Posterior vena cava (tissue), 2 donors: ENCODE data around the gene ROPN1L. TPM values are rescaled to one million over a fixed set of nuclear protein-coding genes. Genes with fewer than 3 reads are reported as not detected.

Experiments used
- DNase-seq: peaks from one replicate; pipeline ENCODE4 v3.0.0-alpha.2; 2020; ENCODE audit warnings: low spot score
- intact Hi-C, 2 donors: fragments of 100-400 bp; cut with DNase I; formaldehyde crosslinking; loops; one replicate each; pipeline versions ENCODE4 v1.14.1 to v1.14.2; 2022 to 2023
- total RNA-seq, 2 donors: library from RNA; stranded (reverse); fragmentation: NEBNext Ultra II Directional; extraction: Animal tissue kit (Norgen Biotek cat#: 25700); gene quantifications; one replicate each; pipeline ENCODE4 v1.2.1, GENCODE V29; 2021
- donor health status: DM: yes; HTN: yes; CAD: no.
- donor health status: DM: yes; HTN: yes; CAD: no.

ROPN1L gene
- total RNA-seq, 2 donors from 2014 or later, result 0.67 TPM; not detected in 1

DNA sequence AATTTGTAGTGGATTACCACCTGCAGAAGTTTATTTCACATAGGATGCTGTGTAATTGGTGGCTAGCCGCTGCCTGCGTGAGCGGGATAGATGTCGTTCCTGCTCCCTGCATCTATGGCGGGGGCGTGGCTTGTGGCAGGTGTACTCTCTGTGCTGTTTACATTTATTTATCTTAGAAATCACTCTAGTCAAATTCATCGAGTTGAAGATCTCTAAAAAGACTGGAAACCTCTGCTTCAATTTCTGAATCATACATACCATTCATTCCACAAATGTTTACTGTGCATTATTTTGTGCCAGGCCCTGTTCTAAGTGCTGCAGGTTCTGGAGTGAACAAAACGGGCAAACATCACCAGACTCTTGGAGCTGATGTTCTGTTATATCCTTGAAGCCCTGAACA lies 11.9 kb downstream of the ROPN1L start:
- DNase-seq, result no peak
- intact Hi-C loops, result loop anchor here in 1 of 2 donors (2.0 to 10.0 kb wide), 2 partner anchors 111 to 175 kb away; partner anchors contain the start of gene ANKRD33B

DNA sequence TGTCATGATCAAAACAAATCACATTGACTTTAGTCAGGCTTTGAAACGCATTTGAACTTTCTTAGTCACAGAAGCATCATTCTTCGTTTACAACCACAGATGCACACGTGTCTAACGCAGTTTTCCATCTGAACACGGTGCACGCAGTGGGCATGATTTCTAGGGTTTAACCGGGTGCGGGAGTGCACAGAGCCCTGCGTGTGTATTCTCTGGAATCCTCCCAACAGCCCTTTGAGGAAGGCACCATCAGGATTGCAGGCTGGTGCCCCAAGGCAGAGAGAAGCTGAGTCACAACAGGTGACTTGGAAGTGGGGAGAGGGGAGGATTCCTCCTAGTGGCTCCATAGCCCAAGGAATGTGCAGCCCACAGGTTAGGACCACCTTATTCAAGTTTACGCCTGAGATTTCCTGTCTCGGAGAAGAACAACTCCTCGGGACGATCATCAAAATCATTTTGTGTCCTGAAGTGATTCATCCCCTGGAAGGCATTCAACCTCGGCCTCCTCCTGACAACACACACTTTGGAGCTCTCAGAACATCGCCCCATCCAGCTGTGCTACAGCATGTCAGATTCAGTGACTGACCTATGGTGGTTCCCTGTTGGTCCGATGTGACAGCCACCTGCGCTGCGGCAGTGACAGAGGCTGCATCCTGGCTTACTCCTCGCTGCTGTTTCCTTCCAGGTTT lies 13.1 kb downstream of the ROPN1L start:
- intact Hi-C loops, result loop anchor here (2.0 to 10.0 kb wide), 2 partner anchors 110 to 172 kb away; partner anchors contain the start of gene ANKRD33B (in 1 of the 2)

DNA sequence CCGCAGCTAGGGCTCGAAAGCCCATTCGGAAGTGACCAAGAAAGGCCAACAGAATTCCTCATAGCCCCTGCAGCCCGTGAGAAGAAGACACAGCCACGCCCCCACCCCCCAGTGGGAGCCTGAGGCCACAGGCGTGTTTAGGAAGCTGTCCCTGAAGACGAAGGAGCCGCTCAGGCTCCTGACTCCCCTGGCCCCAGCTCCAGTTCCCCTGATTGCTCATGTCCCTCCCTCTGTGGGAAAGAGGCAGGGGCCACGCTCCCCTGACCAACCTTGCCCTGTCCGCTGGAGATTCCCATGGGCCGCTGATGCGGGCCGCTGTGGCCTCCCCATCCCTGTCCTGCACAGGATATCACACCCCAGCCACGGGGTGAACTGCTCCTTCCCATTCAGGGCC lies 13.6 kb downstream of the ROPN1L start:
- intact Hi-C loops, result loop anchor here (2.0 to 10.0 kb wide), 2 partner anchors 110 to 172 kb away; partner anchors contain the start of gene ANKRD33B (in 1 of the 2)
- DNase-seq, result no peak

More for the DNA sequence above, 13.1 kb downstream of the ROPN1L start:
- DNase-seq, result no peak

DNA sequence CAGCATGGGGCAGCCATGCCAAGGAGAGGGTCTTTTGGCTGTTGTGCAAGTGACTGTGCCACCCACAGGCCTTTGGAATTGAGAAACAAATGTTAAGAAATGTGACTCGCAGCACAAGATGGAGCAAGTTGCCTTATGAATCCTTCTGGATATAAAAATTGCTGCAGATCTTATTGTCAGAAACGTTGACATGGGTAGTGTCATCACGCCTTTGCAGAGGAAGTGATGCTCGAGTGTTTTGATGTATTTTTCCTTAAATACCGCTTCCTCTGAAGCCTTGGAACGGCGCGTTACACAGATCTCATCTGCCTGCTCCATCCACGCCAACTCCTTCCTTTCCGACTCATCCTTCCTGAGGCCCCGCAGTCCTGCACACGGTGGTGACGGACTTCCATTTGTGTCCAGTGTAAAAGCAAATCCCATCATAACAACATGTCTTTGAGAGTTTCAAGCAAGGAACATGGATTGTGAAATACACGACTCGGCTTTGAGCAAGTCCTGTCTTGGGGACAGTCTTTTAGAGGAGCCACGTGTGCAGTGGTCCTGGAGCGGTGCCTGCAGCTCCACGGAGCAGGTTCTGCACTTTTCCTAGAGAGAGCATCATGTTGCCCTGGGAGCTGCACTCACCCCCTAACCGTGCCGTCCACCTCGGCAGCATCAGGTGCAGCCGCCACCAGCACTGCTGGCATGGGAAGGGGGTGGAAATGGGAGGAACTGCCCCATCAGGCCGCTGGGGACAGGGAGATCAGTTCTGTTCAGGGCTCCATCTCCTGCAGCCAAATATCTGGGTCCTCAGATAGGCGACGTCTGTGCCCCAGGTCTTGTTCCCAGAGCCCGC lies 15.1 kb downstream of the ROPN1L start:
- intact Hi-C loops, result loop anchor here in 1 of 2 donors (10.0 kb wide), 1 partner anchor 108 kb away; the partner anchor contains the start of gene ANKRD33B
- DNase-seq, result no peak

DNA sequence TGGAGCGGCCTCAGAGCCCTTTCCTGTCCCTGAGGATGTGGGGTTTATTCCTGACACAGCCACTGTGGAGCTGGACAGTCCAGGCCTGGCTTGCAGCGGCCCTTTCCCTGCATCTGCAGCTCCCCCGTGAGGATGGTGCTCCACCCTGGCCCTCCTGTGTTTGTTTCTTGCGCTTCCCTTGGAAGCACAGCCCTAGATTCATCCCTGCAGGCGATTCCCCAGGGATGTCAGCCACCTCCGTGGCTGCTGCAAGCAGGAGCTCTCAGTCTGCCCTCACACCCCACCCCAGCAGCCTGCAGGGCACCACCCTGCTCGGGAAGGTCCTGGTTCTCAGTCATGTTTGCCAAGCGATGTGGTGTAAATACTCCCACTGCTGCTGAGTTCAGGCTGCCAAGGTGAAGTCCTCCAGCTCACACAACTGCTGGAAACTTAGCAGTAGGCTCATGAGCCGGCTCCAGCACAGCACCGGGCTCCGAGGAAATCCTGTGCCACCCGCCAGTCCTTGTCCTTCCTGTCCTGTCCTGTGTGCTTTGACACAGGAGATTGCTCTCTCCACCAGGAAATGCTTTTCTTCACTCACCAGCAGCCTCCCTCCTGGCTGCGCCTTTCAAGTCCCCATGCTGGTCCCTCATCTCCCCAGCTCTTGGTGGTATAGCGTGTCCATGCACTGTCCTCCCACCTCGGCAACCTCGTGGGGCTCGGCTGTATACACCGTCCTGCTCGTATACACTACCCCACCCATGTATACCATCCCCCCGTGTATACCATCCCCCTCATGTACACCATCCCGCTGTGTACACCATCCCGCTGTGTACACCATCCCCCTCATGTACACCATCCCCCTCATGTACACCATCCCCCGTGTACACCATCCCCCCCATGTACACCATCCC lies 16.2 kb downstream of the ROPN1L start:
- no peak for DNase-seq
- intact Hi-C loops, result loop anchor here in 1 of 2 donors (10.0 kb wide), 1 partner anchor 107 kb away; the partner anchor contains the start of gene ANKRD33B

DNA sequence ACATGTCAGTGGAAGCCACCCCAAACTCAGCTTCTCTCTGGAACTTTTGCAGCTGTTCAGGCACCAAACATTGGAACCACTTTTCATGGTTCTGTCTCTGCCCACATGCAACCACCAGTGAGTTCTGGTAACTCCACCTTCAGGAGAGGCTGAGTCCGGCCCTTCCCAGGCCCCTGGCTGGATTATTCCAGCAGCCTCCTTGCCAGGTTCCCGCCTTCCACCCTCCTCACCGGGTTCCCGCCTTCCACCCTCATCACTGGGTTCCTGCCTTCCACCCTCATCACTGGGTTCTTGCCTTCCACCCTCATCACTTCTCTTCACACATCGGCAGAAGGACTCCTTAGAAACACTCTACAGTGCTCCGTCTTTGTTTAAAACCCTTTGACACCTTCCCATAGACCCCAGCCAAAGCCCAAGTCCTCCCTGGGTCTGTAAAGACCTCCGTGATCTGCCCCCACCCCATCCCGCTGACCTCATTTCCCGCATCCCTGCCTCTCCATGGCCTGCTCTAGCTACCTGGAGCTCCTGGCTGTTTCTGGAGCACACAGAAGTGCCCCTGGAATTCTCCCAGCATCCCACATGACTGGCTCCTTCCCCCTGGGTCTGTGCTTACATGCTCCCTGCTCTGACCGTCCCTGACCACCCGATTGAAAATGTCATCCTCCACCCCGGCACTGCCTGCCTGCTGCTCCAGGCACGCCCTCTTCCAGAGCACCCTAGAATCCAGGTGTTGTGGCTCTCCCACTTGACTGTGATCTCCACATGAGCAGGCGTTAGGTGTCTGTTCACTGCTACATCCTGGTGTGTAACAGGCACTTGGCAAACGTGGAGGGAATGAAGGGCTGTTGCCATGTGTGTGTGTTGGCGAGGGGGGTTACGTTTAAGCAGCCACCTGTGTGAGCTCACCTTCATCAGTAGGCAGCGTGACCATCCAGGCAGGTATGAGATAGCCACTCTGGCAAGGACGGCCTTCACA lies 17.7 kb downstream of the ROPN1L start:
- peak; percentile 30 for DNase-seq
- intact Hi-C loops, result loop anchor here in 1 of 2 donors (10.0 kb wide), 1 partner anchor 105 kb away; the partner anchor contains the start of gene ANKRD33B

DNA sequence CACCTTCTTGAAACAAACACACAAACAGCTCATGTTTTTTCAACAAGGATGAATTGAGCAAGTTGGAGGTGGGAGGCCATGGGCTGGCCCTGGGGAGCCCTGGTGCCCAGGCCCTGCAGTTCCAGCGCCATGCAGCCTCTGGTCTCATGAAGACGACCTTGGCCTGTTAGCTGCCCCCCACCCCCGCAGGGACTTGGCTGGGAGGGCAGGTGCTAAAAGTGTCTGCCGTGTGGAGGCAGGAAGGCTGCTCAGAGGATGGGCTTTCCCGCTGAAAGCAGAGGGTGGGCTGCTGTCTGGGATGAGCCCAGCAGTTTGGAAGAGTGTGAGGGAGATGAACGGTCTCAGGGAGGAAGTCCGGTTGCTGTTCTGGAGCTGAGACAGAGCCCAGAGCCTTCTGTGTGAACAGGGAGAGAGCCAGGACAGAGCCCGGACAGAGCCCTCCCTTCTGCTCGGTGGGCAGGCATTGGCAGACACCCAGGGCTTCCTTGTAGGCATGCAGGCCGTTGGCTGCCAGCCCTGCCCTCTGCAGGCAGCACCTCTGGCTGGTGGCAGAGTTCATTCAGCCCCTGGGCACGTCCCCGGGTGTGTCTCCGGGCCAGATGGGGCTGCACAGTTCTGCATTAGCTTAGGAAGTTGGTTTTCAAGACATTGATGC lies 18.7 kb downstream of the ROPN1L start:
- peak; percentile 68 for DNase-seq

DNA sequence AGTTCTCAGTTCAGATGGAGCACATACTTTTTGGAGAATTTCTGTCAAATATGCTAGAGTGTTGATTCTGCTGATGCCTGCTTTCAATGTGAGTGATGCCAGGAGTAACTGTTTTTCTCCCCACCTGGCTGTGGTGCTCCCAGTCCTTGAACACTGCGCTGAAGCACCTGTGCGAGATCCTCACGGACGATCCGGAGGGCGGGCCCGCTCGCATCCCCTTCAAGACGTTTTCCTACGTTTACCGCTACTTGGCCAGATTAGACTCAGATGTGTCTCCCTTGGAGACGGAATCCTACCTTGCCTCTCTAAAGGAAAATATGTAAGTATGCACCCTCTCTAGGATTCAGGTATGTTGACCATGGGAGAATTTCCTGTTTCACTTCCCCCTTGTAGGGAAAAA lies 19.4 kb downstream of the ROPN1L start:
- peak; percentile 30 for DNase-seq
- intact Hi-C loops, result no loop called here

More for the DNA sequence above, 18.7 kb downstream of the ROPN1L start:
- intact Hi-C loops, result no loop called here

DNA sequence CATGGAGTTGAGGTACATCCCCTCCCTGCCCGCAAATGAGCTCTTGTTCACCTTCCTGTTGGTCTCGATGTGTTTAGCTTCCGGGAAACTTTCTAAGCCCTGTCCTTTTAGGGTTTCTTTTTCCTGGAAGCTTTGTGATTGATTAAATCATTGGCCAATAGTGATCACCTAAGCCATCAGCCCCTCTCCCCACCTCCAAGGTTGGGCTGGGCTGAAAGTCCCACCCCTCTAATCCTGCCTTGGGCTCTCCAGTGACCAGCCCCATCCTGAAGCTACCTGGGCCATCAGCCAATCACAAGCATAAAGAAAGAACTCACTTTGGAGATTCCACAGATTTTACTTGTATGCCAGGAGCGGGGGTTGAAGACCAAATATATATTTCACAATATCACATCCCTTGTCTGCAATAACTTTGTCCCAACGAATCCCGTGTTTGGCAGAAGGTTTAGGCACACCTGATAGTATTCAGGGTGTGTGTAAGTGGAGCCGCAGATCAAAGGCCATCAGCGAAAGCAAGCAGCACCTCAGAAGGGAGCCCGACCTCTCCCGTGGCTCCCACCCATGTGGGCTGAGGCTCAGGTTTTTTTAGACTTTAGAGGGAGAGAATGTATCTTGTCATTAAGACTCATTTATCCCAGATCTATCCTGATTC lies 20.4 kb downstream of the ROPN1L start:
- no peak for DNase-seq
- intact Hi-C loops, result no loop called here

DNA sequence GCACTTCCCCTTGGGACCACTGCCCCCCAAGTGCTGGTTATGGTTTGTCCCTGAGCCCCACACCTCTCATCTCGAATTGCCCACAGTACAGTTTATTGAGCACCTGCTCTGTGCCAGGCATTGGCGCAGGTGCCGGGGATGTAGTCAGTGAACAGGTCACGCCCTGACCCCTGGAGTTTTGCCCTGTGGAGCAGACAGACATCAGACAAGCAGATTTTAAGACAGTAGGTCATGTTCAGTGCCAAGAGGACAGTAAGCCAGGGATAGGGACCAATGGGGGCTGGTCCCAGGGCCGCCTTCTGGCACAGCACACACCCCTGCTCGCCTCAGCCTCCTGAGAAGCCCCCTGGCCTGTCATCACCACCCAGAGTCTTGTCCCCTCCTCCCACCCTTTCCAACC lies 21.9 kb downstream of the ROPN1L start:
- intact Hi-C loops, result no loop called here
- DNase-seq, result no peak

DNA sequence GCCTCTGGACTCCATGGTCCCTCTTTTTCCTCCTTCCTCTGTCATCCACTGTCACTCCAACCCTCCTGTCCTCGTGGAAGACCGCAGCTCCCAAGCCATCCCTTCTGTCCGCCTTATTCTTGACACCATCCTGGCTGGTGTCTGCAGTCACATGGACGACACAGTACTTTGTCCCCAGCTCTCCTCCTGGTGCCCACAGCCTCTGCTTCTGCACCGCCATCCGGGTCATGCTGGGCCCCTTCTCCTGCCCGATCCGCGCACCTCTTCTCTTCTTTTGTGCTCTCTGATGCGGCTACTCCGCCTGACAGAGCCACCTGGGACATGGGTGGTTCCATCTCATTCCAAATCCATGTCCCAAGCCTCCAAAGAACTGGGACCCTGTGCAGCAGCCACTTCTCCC lies 22.5 kb downstream of the ROPN1L start:
- intact Hi-C loops, result no loop called here
- peak; percentile 46 for DNase-seq

DNA sequence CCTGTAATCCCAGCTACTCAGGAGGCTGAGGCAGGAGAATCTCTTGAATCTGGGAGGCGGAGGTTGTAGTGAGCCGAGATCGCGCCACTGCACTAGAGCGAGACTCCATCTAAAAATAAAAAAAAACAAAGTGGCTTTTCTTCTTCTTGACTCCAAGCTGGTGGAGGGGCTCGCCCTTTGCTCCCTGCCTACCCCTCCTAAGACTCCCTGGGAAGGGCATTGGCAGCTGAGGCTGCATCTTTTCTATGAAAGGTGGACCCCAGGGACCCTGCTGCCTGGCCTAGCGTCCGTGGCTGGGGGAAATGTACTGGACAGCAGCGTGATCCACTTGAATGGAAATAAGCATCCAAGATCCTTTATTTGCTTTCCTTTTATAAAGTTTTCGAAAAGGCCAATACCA lies 24.0 kb downstream of the ROPN1L start:
- DNase-seq, result no peak
- intact Hi-C loops, result no loop called here

DNA sequence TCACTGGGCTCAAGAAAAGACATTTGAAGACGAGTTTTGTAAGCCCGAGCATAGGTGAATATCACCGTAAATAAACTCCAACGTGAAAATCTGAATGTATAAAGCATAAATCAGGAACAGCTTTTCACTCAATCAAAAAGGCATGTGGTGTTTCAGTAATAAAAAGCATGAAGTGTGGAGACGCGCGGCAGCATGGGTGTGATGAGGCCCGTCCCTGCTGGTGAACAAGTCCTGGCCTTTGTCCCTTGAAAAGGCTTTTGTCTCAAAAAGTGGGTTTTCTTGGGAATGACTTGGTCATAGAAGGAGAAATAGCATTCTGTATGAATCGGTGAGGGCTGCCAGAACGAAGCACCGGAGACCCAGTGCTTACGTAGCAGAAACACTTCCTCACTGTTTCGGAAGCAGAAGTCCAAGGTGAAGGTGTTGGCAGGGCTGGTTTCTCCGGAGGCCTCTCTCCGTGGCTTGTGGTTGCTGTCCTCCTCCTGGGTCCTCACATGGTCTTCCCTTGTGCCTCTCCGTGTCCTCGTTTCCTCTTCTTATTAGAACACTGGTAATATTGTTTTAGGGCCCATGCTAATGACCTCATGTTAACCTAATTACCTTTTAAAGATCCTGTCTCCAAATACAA lies 24.9 kb downstream of the ROPN1L start:
- intact Hi-C loops, result no loop called here
- DNase-seq, result no peak

DNA sequence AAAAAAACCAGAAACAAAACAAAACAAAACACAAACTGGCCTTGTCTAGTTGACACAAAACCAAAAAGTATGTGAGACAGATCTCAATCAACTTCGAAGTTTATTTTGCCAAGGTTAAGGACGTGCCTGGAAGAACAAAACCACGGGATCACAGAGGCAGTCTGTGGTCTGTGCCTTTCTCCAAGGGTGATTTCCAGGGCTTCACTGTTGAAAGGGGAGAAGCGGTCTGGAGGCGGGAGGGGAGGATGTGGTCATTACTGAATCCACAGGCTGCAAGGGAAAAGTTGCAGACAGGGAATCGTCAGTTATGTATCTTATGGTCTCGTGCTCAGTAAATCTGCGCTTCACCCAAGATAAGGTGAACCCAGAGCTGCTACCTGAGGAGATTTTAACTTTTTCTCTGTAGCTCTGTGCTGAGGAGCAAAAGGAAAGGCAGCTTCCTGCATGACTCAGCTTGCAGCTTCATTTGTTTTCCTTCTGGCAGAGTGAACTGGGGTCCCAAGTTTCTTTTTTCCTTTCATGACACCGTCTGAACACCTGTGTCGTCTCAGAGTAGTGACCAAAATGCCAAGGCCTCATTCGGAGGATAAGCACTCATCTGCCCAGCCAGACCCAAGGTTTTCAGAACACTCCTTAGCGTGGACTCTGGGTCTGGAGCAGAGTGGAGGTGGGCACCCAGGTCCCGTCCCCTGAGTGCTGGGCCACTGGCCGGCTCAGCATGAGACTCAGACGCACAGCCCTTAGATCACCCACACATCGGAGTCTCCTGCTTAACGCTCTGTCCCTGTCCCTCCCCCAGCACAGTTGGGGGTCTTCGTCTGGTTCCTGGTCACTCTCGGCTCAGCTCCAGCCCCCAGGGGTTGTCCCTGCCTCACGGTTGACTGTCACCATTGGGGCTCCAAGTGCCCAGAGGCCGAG lies 25.9 kb downstream of the ROPN1L start:
- intact Hi-C loops, result no loop called here

DNA sequence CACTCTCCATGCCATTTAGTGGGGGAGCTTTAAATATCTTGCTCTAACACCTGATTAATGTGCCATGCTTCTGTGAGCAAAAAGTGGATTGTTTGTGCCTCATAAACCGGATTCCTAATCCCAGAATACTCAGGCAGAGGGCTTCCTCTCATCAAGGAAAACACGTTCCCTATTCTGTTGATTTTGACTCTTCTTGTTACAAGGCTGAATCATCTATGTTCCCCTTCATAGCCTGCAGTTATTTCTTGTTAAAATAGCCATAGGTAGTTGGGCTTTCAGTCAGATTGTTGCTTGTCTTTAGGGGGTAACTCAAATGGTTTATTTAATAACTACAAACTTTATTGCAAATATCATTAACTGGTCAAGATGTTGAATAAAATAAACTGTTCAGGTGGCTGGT lies 26.6 kb downstream of the ROPN1L start:
- intact Hi-C loops, result no loop called here
- DNase-seq, result no peak

More for the DNA sequence above, 25.9 kb downstream of the ROPN1L start:
- peak; percentile 61 for DNase-seq
